GM12801 (cell line): ENCODE data around the gene PAPLN.

Experiments used
- CTCF ChIP-seq: IDR thresholded peaks from one replicate; pipeline ENCODE4 v1.5.1; 2011; ENCODE audit warnings: control low read depth; ENCODE audit not compliant: insufficient read length; ENCODE audit errors: extremely low read depth

Gene PAPLN

GRCh38 chr14:73248108-73248868, 11.0 kb downstream of the PAPLN start:
- TF ChIP-seq CTCF = no peak

GRCh38 chr14:73249108-73249507, 11.8 kb downstream of the PAPLN start:
- no peak for TF ChIP-seq CTCF

GRCh38 chr14:73249564-73250316, 12.4 kb downstream of the PAPLN start:
- TF ChIP-seq CTCF = no peak

- no peak for TF ChIP-seq CTCF
Measured at GRCh38 chr14:73250317-73250713, 13.0 kb downstream of the PAPLN start.

- TF ChIP-seq CTCF = no peak
Measured at GRCh38 chr14:73250781-73251500, 13.6 kb downstream of the PAPLN start.

GRCh38 chr14:73251516-73252215, 14.4 kb downstream of the PAPLN start:
- TF ChIP-seq CTCF = no peak
